Effector memory CD4-positive, alpha-beta T cell (primary cell): Measurements from ENCODE around the gene ABCG1.

Experiments used
- DNase-seq, 3 donors: peaks; one replicate each; pipeline ENCODE4 v3.0.0-alpha.2; 2020
- H3K27ac ChIP-seq: 2 replicates; pipeline ENCODE4 v1.7.0; 2013; ENCODE audit warnings: mild to moderate bottlenecking, low read length, moderate library complexity; ENCODE audit not compliant: insufficient read depth, poor library complexity, severe bottlenecking
- H3K27me3 ChIP-seq: replicated peaks from 2 replicates; pipeline ENCODE4 v1.7.0; 2013; ENCODE audit warnings: mild to moderate bottlenecking, low read length; ENCODE audit not compliant: insufficient read depth, control insufficient read depth, poor library complexity, severe bottlenecking
- H3K36me3 ChIP-seq: 2 replicates; pipeline ENCODE4 v1.7.0; 2013; ENCODE audit warnings: mild to moderate bottlenecking, low read length, moderate library complexity; ENCODE audit not compliant: control insufficient read depth, insufficient read depth
- H3K4me1 ChIP-seq: 2 replicates; pipeline ENCODE4 v1.7.0; 2013; ENCODE audit warnings: low read length, mild to moderate bottlenecking; ENCODE audit not compliant: control insufficient read depth, insufficient read depth, poor library complexity, severe bottlenecking
- H3K4me3 ChIP-seq: 2 replicates; pipeline ENCODE4 v1.7.0; 2013; ENCODE audit warnings: low read length, low read depth, mild to moderate bottlenecking; ENCODE audit not compliant: insufficient read depth, poor library complexity, severe bottlenecking
- H3K9me3 ChIP-seq: 2 replicates; pipeline ENCODE4 v1.7.0; 2013; ENCODE audit warnings: mild to moderate bottlenecking, low read length, moderate library complexity; ENCODE audit not compliant: control insufficient read depth

The ABCG1 gene

DNA sequence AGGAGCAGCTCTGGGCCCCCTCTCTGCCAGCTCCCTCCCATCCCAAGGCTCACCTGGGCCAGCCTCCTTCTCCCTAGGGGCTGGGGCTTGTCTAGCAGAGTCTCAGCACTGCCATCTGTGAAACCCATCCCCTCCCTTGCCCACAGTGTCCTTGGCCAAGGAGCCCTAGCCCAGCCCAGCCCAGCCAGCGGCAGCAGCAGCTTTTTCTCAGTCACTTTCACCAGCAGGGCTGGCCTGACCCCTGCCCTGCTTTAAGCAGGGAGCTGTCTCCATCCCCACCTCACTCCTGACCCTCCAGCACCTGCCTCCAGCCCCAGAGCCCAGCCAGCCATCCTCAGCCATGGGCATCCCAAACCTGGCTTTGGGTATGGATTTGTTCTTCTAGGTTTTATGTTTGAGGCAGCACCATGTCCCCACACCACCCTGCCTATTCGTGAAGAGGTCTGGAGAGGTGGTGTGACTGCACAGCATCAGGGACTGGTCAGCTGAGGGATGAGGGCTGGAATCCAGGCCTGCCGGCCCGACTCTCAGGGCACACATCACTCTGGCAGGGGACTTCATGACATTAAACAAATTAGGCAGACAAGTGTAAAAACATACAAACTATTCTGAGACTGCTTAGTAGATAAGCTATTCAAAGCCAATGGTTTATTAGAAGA, 36.1 kb upstream of the ABCG1 start:
- H3K9me3 ChIP-seq, result no peaks in the 10 kb centered on the region
- no peaks in the 10 kb centered on the region for H3K36me3 ChIP-seq
- H3K27ac ChIP-seq, result no peak overlapping the region
- DNase-seq, result no peak
- H3K4me3 ChIP-seq, result no peak overlapping the region
- no peaks in the 10 kb centered on the region for H3K27me3 ChIP-seq
- H3K4me1 ChIP-seq, result peaks cover 19% of the 10 kb centered on the region

- H3K27me3 ChIP-seq, result no peaks in the 10 kb centered on the region
- peaks cover 27% of the 10 kb centered on the region for H3K4me1 ChIP-seq
- no peak for DNase-seq
- H3K36me3 ChIP-seq, result no peaks in the 10 kb centered on the region
- H3K9me3 ChIP-seq, result no peaks in the 10 kb centered on the region
- no peak overlapping the region for H3K27ac ChIP-seq
- H3K4me3 ChIP-seq, result no peak overlapping the region
These were observed 35.3 kb upstream of the ABCG1 start for GRCh38 chr21:42183374-42184266.

- Histone ChIP-seq H3K27ac (peak overlapping the region; percentile 88), H3K4me3 (no peak overlapping the region), H3K27me3 (no peaks in the 10 kb centered on the region), H3K4me1 (peaks cover 46% of the 10 kb centered on the region), H3K9me3 (no peaks in the 10 kb centered on the region), H3K36me3 (no peaks in the 10 kb centered on the region)
- no peak for DNase-seq
These were observed 32.3 kb upstream of the ABCG1 start for GRCh38 chr21:42186591-42186990.

- H3K4me3 ChIP-seq, result peak overlapping the region; percentile 44
- no peaks in the 10 kb centered on the region for H3K27me3 ChIP-seq
- no peaks in the 10 kb centered on the region for H3K36me3 ChIP-seq
- H3K4me1 ChIP-seq, result peaks cover 53% of the 10 kb centered on the region
- no peaks in the 10 kb centered on the region for H3K9me3 ChIP-seq
- DNase-seq, result peak; percentile 72 to 76 (median 75)
- peak overlapping the region; percentile 88 for H3K27ac ChIP-seq
These were observed 30.8 kb upstream of the ABCG1 start for GRCh38 chr21:42187976-42188653.

- H3K4me3 ChIP-seq, result peak overlapping the region; percentile 44
- H3K27me3 ChIP-seq, result no peaks in the 10 kb centered on the region
- peaks cover 59% of the 10 kb centered on the region for H3K4me1 ChIP-seq
- H3K9me3 ChIP-seq, result no peaks in the 10 kb centered on the region
- no peaks in the 10 kb centered on the region for H3K36me3 ChIP-seq
- peak overlapping the region; percentile 88 for H3K27ac ChIP-seq
- DNase-seq, result no peak
These were observed 30.3 kb upstream of the ABCG1 start for GRCh38 chr21:42188663-42189062.

- Histone ChIP-seq H3K36me3 (no peaks in the 10 kb centered on the region), H3K27ac (no peak overlapping the region), H3K4me1 (peaks cover 60% of the 10 kb centered on the region), H3K4me3 (no peak overlapping the region), H3K9me3 (no peaks in the 10 kb centered on the region), H3K27me3 (no peaks in the 10 kb centered on the region)
- DNase-seq, result no peak
These were observed 29.5 kb upstream of the ABCG1 start for GRCh38 chr21:42189431-42189830.

- Histone ChIP-seq H3K36me3 (no peaks in the 10 kb centered on the region), H3K9me3 (no peaks in the 10 kb centered on the region), H3K27me3 (no peaks in the 10 kb centered on the region), H3K27ac (no peak overlapping the region), H3K4me3 (no peak overlapping the region), H3K4me1 (peaks cover 60% of the 10 kb centered on the region)
- no peak for DNase-seq
These were observed 29.0 kb upstream of the ABCG1 start for GRCh38 chr21:42189860-42190485.

DNA sequence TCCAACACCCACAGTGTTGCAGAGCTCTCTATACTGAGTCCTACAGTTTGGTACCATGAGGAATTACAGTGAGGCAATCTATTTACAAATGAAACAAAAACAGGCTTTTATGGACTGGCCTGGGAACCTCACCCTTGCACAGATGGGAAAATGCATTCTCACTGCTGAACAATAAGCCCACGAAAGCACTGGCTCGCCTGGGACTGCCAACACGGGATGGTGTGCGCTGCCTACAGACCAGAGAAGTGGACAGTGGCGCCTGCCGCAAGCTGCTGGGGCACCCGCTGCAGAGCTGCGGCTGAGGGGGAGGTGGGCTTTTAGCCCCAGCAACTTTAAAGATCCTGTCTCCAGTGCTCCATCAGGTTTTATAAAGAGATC, 28.5 kb upstream of the ABCG1 start:
- no peak for DNase-seq
- Histone ChIP-seq H3K27me3 (no peaks in the 10 kb centered on the region), H3K27ac (no peak overlapping the region), H3K4me3 (no peak overlapping the region), H3K36me3 (no peaks in the 10 kb centered on the region), H3K4me1 (peaks cover 60% of the 10 kb centered on the region), H3K9me3 (no peaks in the 10 kb centered on the region)

- Histone ChIP-seq H3K9me3 (no peaks in the 10 kb centered on the region), H3K27me3 (no peaks in the 10 kb centered on the region), H3K4me1 (peaks cover 56% of the 10 kb centered on the region), H3K36me3 (no peaks in the 10 kb centered on the region), H3K4me3 (no peak overlapping the region), H3K27ac (no peak overlapping the region)
- no peak for DNase-seq
These were observed 27.9 kb upstream of the ABCG1 start for GRCh38 chr21:42191064-42191463.
